GM12878 (cell line): ENCODE measurements around the gene SLC7A1. TPM values are rescaled to one million over a fixed set of nuclear protein-coding genes. Genes with fewer than 3 reads are reported as not detected.

Source experiments
- ATAC-seq: fragments of 200-7000 bp; cut with Tn5 transposase; 3 replicates; pipeline ENCODE4 v1.9.1; 2020; ENCODE audit warnings: mild to moderate bottlenecking, moderate library complexity
- BruUV-seq: library from RNA; stranded (reverse); fragments of 400-500 nt; replicated peaks from 2 replicates; lab custom pipeline; 2021; lab: Mats Ljungman, UMichigan
- CTCF ChIA-PET: fragments of 300-600 bp; sonication (Branson Sonifier 250); formaldehyde crosslinking; extraction: SDS; loops from one replicate; lab custom pipeline; 2021; ENCODE audit warnings: inconsistent platforms; lab: Yijun Ruan, JAX
- POLR2A ChIA-PET: fragments of 350-600 bp; formaldehyde crosslinking; extraction: SDS; loops from one replicate; lab custom pipeline; 2021; ENCODE audit warnings: inconsistent platforms; lab: Charles Lee
- RAD21 ChIA-PET: fragments of 300-600 bp; sonication (Branson Sonifier 250); formaldehyde crosslinking; loops from one replicate; lab custom pipeline; 2023; ENCODE audit warnings: antibody characterized with exemption; ENCODE audit not compliant: unreplicated experiment; lab: Charles Lee
- SMC1A ChIA-PET: fragments of 300-600 bp; sonication (Branson Sonifier 250); formaldehyde crosslinking; loops from one replicate; lab custom pipeline; 2023; ENCODE audit not compliant: unreplicated experiment, uncharacterized antibody; lab: Charles Lee
- DNase-seq: peaks from one replicate; pipeline ENCODE4 v3.0.0-alpha.2; 2011; ENCODE audit warnings: low read depth, low spot score
- FAIRE-seq: peaks from 3 replicates; lab custom pipeline; 2011; peaks lifted over from hg19 to GRCh38; lab: Jason Lieb, UNC
- H2AFZ ChIP-seq: 2 replicates; pipeline ENCODE4 v1.6.0; 2011; ENCODE audit warnings: low read depth, low read length, control low read depth; ENCODE audit not compliant: control insufficient read depth
- H3K27ac ChIP-seq: 2 replicates; pipeline ENCODE4 v1.5.1; 2011; ENCODE audit warnings: control low read depth; ENCODE audit not compliant: control insufficient read depth, insufficient read depth
- H3K27me3 ChIP-seq, 2 experiments: replicated peaks in 1 of 2; 2 replicates each; pipeline versions ENCODE4 v1.6.0 to v1.6.1; 2011; ENCODE audit warnings: low read length in 1 of 2; ENCODE audit not compliant: control insufficient read depth in 2 of 2, insufficient read depth in 2 of 2
- H3K36me3 ChIP-seq, 2 experiments: 2 replicates each; pipeline ENCODE4 v1.5.1; 2011; ENCODE audit warnings: low read length in 1 of 2; ENCODE audit not compliant: control insufficient read depth in 2 of 2, insufficient read depth in 2 of 2
- H3K4me1 ChIP-seq: 2 replicates; pipeline ENCODE4 v1.6.1; 2011; ENCODE audit warnings: mild to moderate bottlenecking, low read length, moderate library complexity, mixed read lengths; ENCODE audit not compliant: control insufficient read depth, insufficient read depth
- H3K4me2 ChIP-seq: 2 replicates; pipeline ENCODE4 v1.6.0; 2011; ENCODE audit warnings: control low read depth; ENCODE audit not compliant: control insufficient read depth, insufficient read depth
- H3K4me3 ChIP-seq: fragments of 200-600 bp; sonication (generic); 2 replicates; pipeline ENCODE4 v1.5.1; 2016
- H3K79me2 ChIP-seq: 2 replicates; pipeline ENCODE4 v1.6.0; 2011; ENCODE audit warnings: low read length; ENCODE audit not compliant: control insufficient read depth, insufficient read depth
- H3K9ac ChIP-seq: 2 replicates; pipeline ENCODE4 v1.8.0; 2011; ENCODE audit warnings: low read length, control low read depth, mixed read lengths; ENCODE audit not compliant: control insufficient read depth, insufficient read depth
- H3K9me3 ChIP-seq: replicated peaks from 3 replicates; pipeline ENCODE4 v1.5.1; 2011; ENCODE audit warnings: mild to moderate bottlenecking, low read length; ENCODE audit not compliant: control insufficient read depth, insufficient read depth
- H4K20me1 ChIP-seq: 2 replicates; pipeline ENCODE4 v1.6.0; 2011; ENCODE audit not compliant: control insufficient read depth, insufficient read depth
- CEBPB ChIP-seq, 2 experiments: fragments of 150-350 bp in 1 of 2; IDR thresholded peaks; 2 replicates each; pipeline ENCODE4 v1.6.1; 2012 to 2014; ENCODE audit warnings: low read depth in 2 of 2, low read length in 2 of 2, borderline replicate concordance in 1 of 2, inconsistent platforms in 1 of 2
- CREM ChIP-seq: IDR thresholded peaks from 2 replicates; pipeline ENCODE4 v1.6.1; 2014; ENCODE audit warnings: antibody characterized with exemption, low read depth
- E2F8 ChIP-seq: fragments of 450-650 bp; IDR thresholded peaks from 2 replicates; pipeline ENCODE4 v1.6.1; 2018; ENCODE audit warnings: mild to moderate bottlenecking, low read depth, moderate library complexity; ENCODE audit not compliant: partially characterized antibody
- IRF3 ChIP-seq: fragments of 450-650 bp; IDR thresholded peaks from 2 replicates; pipeline ENCODE4 v1.6.1; 2014; ENCODE audit warnings: mild to moderate bottlenecking
- MTA3 ChIP-seq: IDR thresholded peaks from 2 replicates; pipeline ENCODE4 v1.6.1; 2012; ENCODE audit warnings: low read length, inconsistent platforms, borderline replicate concordance
- PBX3 ChIP-seq: IDR thresholded peaks from 2 replicates; pipeline ENCODE4 v1.6.1; 2011; ENCODE audit warnings: mild to moderate bottlenecking, low read depth, low read length, moderate library complexity; ENCODE audit not compliant: insufficient replicate concordance
- SMARCA5 ChIP-seq: fragments of 450-650 bp; IDR thresholded peaks from 2 replicates; pipeline ENCODE4 v1.6.1; 2017; ENCODE audit warnings: mild to moderate bottlenecking
- STAT3 ChIP-seq: IDR thresholded peaks from 2 replicates; pipeline ENCODE4 v1.6.1; 2011; ENCODE audit warnings: low read depth, low read length, improper control_type of control experiment
- WRNIP1 ChIP-seq: IDR thresholded peaks from 2 replicates; pipeline ENCODE4 v1.6.1; 2011; ENCODE audit warnings: low read depth, low read length, improper control_type of control experiment, borderline replicate concordance
- ZNF592 ChIP-seq: fragments of 450-650 bp; IDR thresholded peaks from 2 replicates; pipeline ENCODE4 v1.6.1; 2017; ENCODE audit warnings: mild to moderate bottlenecking, moderate library complexity
- WGBS: methylation state at CpG from one replicate; pipeline ENCODE4 v1.1.6; 2016; ENCODE audit warnings: low lambda C conversion rate; ENCODE audit not compliant: insufficient replicate concordance, insufficient coverage; ENCODE audit errors: missing lambda C conversion rate; 5-methylcytosine and 5-hydroxymethylcytosine counted together
- in situ Hi-C: fragments of 300-500 bp; cut with MboI; formaldehyde crosslinking; loops from 9 replicates; pipeline ENCODE4 v1.14.3; 2018; ENCODE audit warnings: mixed read lengths
- intact Hi-C: fragments of 100-400 bp; cut with micrococcal nuclease; formaldehyde crosslinking; loops from one replicate; pipeline ENCODE4 v1.14.2; 2022; ENCODE audit not compliant: unreplicated experiment
- polyA plus RNA-seq, 11 experiments: library from polyadenylated mRNA; depleted of rRNA in 4 of 11; unstranded in 6 of 11; stranded (reverse) in 5 of 11; fragments of >200 nt; fragmentation: Nextera tagmentation in 4 of 11; fragmentation: Illumina TruSeq in 1 of 11; extraction: Ambion mirVana in 4 of 11; extraction: Trizol in 1 of 11; gene quantifications; 1 replicate in 1 of 11; 2 replicates in 10 of 11; pipeline versions ENCODE4 v1.2.1 to v1.2.3, GENCODE V29; 2011 to 2016; ENCODE audit warnings: inconsistent platforms in 2 of 11, missing spikeins in 2 of 11, low read depth in 1 of 11
- total RNA-seq, 4 experiments: library from RNA; depleted of rRNA in 3 of 4; stranded (reverse); fragments of >200 nt in 3 of 4; fragmentation: Illumina TruSeq in 1 of 4; extraction: Trizol in 1 of 4; gene quantifications; 2 replicates each; pipeline versions ENCODE4 v1.2.1 to v1.2.3, GENCODE V29; 2013 to 2021

The SLC7A1 gene
- total and polyA plus RNA-seq, 10 of the 15 experiments (the other 5 are each of a cell fraction or from before 2014, with no cell fraction given), result 6.4 to 91.7 (median 23.4) TPM

GRCh38 chr13:29503041-29503837 is 92.2 kb downstream of the SLC7A1 start (continued):
- no peak for TF ChIP-seq E2F8
- TF ChIP-seq CREM, result no peak
- no peak for TF ChIP-seq SMARCA5
- no peak for TF ChIP-seq WRNIP1
- no peak for TF ChIP-seq MTA3
- no peak for TF ChIP-seq CEBPB (IDR thresholded peaks at IDR 0.05; ENCODE audit: borderline replicate concordance in 1 of 2, low read depth in 2 of 2, low read length in 2 of 2)

- ChIA-PET POLR2A (no interaction called here), CTCF (interaction anchor here (1.5 kb wide), 1 partner anchor 204 kb away, joined by 4 read pairs; no protein-coding TSS in a partner anchor), SMC1A (interaction anchor here (0.6 to 1.1 kb wide), 2 partner anchors 10 to 620 kb away, joined by 3 read pairs; no protein-coding TSS in a partner anchor), RAD21 (no interaction called here)
- H3K79me2 ChIP-seq, result no peaks in the 10 kb centered on the region
- DNase-seq (no peak), ATAC-seq (no peak), FAIRE-seq (no peak)
- no peak overlapping the region for H2AFZ ChIP-seq
- intact Hi-C loops, result no loop called here
- WGBS, result 69% methylated on average over 13 of the region's 13 CpGs
- no peak overlapping the region for H3K4me3 ChIP-seq
- H4K20me1 ChIP-seq, result no peaks in the 10 kb centered on the region
- no peak overlapping the region for H3K9ac ChIP-seq
- no peak overlapping the region for H3K27ac ChIP-seq
- no peaks in the 10 kb centered on the region for H3K27me3 ChIP-seq
- no peaks in the 10 kb centered on the region for H3K9me3 ChIP-seq
- H3K4me2 ChIP-seq, result no peak overlapping the region
- no peaks in the 10 kb centered on the region for H3K36me3 ChIP-seq
- in situ Hi-C loops, result no loop called here
- BruUV-seq, result no TSS peak
- no peaks in the 10 kb centered on the region for H3K4me1 ChIP-seq
- TF ChIP-seq IRF3 (no peak), PBX3 (no peak), STAT3 (no peak), ZNF592 (no peak)
Measured at GRCh38 chr13:29502391-29503008, 93.0 kb downstream of the SLC7A1 start.
